Stimulated activated CD4-positive, alpha-beta T cell treated with anti-CD3 and anti-CD28 coated beads, Interleukin-1b, Interleukin-23, amount 100 ng/mL, for 24 hours (primary cell): ENCODE data around the gene MUTYH.

Source experiments
- DNase-seq, 4 experiments: peaks; one replicate each; pipeline ENCODE4 v3.0.0-alpha.2; 2020; ENCODE audit warnings: low read depth in 4 of 4, low spot score in 1 of 4

The MUTYH gene

GRCh38 chr1:45282351-45282750 lies 57.9 kb downstream of the MUTYH start:
- DNase-seq: no peak
